Brain microvascular endothelial cell (primary cell): ENCODE measurements around the gene FRMD5.

Experiments used
- DNase-seq: peaks from one replicate; pipeline ENCODE4 v3.0.0-alpha.2; 2020
- H3K27ac ChIP-seq: fragments of 250-450 bp; sonication (Bioruptor Pico); 2 replicates; pipeline ENCODE4 v1.5.1; 2020; ENCODE audit warnings: mild to moderate bottlenecking, moderate library complexity
- H3K27me3 ChIP-seq: fragments of 250-450 bp; sonication (Bioruptor Pico); replicated peaks from 2 replicates; pipeline ENCODE4 v1.5.1; 2020; ENCODE audit warnings: mild to moderate bottlenecking
- H3K36me3 ChIP-seq: fragments of 250-450 bp; sonication (Bioruptor Pico); replicated peaks from 2 replicates; pipeline ENCODE4 v1.5.1; 2020; ENCODE audit warnings: mild to moderate bottlenecking
- H3K4me3 ChIP-seq: 2 replicates; pipeline ENCODE4 v1.5.1; 2011; ENCODE audit warnings: low read depth, mild to moderate bottlenecking, control low read depth, low read length, moderate library complexity
- CTCF ChIP-seq: IDR thresholded peaks from 2 replicates; pipeline ENCODE4 v1.5.1; 2011; ENCODE audit warnings: low read depth, mild to moderate bottlenecking, moderate library complexity, low read length, control low read depth, inconsistent platforms; ENCODE audit errors: missing control alignments
- in situ Hi-C: cut with HindIII; loops from 2 replicates; pipeline ENCODE4 v1.10.0; 2017; ENCODE audit warnings: low sequenced_read_pairs, low pct_ligation_motif_present

The FRMD5 gene

DNA sequence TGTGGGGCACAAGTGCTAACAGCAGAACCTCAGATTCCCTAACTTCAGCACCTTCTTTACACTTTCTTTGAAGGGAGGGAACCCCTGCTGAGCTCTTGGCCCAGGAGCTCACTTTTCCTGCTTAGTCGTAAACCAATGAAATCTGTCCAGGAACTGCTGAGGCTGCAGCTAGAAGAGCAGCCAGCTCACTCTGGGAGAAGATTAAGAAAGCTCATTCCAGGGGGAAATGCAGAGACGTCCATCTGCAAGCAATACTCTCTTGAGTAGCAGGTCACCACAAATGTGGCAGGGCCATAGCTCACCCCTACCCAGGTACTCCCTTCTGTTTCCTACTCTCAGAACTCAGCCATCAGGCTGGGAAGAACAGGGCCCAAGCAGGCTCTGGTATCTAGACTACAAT lies 265.0 kb downstream of the FRMD5 start:
- H3K36me3 ChIP-seq = no peaks in the 10 kb centered on the region
- no peak for TF ChIP-seq CTCF

GRCh38 chr15:43928152-43928551 lies 266.9 kb downstream of the FRMD5 start:
- in situ Hi-C loops = no loop called here
- no peak for TF ChIP-seq CTCF
- H3K27ac ChIP-seq = no peak overlapping the region
- no peak overlapping the region for H3K4me3 ChIP-seq
- H3K27me3 ChIP-seq = no peaks in the 10 kb centered on the region
- no peak for DNase-seq
- H3K36me3 ChIP-seq = no peaks in the 10 kb centered on the region

More for the DNA sequence above, 265.0 kb downstream of the FRMD5 start:
- Histone ChIP-seq H3K4me3 (no peak overlapping the region), H3K27me3 (no peaks in the 10 kb centered on the region), H3K27ac (no peak overlapping the region)
- in situ Hi-C loops = no loop called here
- no peak for DNase-seq

DNA sequence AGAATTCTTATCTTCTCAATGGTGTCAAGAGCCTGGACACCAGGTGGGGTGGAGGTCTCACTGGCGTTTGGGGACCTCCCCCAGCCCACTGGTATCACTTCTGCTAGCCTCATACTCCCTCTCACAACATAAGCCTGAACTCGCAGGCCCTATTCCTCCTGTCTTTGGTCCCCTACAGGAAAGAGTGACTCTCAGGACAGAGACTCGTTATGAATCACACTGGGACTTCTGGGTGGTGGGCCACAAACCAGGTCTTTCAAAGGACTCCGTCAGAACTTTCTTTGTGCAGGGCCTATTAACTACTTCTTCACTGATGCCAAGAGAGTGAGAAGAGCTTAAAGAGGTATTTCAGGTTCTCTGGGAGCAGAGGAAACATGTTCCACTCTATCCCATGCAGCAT lies 267.9 kb downstream of the FRMD5 start:
- H3K27me3 ChIP-seq = no peaks in the 10 kb centered on the region
- no peak overlapping the region for H3K4me3 ChIP-seq
- in situ Hi-C loops = no loop called here
- no peak overlapping the region for H3K27ac ChIP-seq
- no peak for DNase-seq
- H3K36me3 ChIP-seq = no peaks in the 10 kb centered on the region
- no peak for TF ChIP-seq CTCF

DNA sequence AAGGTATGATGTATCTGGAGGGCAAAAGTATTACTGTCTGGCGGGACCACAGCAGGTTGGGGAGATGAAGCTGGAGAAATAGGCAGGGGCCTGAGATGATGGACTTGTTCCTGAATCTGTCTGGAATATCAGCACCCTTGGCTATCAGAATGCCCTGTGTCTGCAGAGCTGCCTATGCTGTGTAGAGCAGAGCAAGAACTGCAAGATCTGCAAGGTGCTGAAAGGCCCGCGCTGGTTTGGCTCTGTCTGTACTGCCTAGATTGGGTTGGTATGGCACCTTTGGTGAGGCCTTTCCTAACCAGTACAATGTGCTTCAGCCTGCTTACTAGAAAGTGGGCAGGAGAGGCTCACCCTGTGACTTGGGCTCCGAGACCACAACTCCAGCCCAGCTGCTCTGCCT lies 271.5 kb downstream of the FRMD5 start:
- in situ Hi-C loops = loop anchor here (25.0 kb wide), 1 partner anchor 289 kb away; no protein-coding TSS in a partner anchor
- Histone ChIP-seq H3K36me3 (no peaks in the 10 kb centered on the region), H3K4me3 (no peak overlapping the region), H3K27me3 (no peaks in the 10 kb centered on the region), H3K27ac (no peak overlapping the region)
- DNase-seq = no peak
- TF ChIP-seq CTCF = no peak

DNA sequence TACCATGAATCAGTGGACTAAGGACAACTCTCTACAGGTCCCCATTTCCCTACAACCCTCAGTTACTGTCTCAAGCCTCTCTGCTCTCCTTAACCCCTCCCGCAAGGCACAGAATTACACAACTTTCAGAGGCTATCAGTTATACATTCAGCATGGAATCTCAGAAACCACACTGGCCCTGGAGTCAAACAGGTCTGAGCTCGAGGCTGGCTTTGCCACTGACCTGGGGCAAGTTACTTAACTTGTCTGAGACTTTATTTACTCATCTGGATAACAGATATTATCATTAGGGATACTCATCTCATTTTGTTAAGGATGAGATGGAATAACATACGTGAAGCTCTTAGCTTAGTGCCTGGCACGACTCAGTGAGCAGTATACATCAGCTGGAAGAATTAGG lies 273.1 kb downstream of the FRMD5 start:
- no peaks in the 10 kb centered on the region for H3K36me3 ChIP-seq
- no peaks in the 10 kb centered on the region for H3K27me3 ChIP-seq
- in situ Hi-C loops = loop anchor here (25.0 kb wide), 1 partner anchor 290 kb away; no protein-coding TSS in a partner anchor
- TF ChIP-seq CTCF = no peak
- peak; percentile 20 for DNase-seq
- H3K27ac ChIP-seq = no peak overlapping the region
- H3K4me3 ChIP-seq = no peak overlapping the region

DNA sequence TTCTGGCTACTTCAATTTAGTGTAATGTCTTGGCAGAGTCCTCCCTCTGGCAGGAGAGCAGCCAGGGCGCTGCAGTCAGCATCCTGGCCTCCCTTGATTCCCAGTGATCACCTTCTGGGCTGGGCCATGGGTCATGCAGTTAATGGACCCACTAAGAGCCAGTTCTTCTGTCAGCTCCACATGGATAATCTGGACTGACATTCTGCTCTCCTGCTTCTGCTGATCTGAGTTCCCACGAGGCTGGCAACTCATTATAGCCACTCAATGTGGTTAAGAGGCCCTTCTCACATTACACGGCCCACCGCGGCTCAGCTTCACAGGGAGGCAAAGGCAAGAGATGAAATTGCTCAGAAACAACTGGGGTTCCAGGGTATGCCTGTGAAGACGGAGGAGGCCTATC lies 274.3 kb downstream of the FRMD5 start:
- no peak for TF ChIP-seq CTCF
- Histone ChIP-seq H3K4me3 (no peak overlapping the region), H3K27me3 (no peaks in the 10 kb centered on the region), H3K36me3 (no peaks in the 10 kb centered on the region), H3K27ac (no peak overlapping the region)
- peak; percentile 35 for DNase-seq
- in situ Hi-C loops = loop anchor here (25.0 kb wide), 1 partner anchor 291 kb away; no protein-coding TSS in a partner anchor
